ENCODE data around the gene PPP1R3C. TPM values are rescaled to one million over a fixed set of nuclear protein-coding genes. Genes with fewer than 3 reads are reported as not detected.

The PPP1R3C gene
- total and polyA plus RNA-seq, 2 experiments from 2014 or later: 0.91 to 1.8 TPM

GRCh38 chr10:91582153-91582554 is 50.7 kb downstream of the PPP1R3C start:
- Mint-ChIP-seq H3K27me3 (ENCODE audit: insufficient read depth, low read depth, poor library complexity) (no peaks in the 10 kb centered on the region), H3K4me3 (no peak overlapping the region), H3K36me3 (ENCODE audit: low read depth) (no peaks in the 10 kb centered on the region), H3K9me3 (peaks cover 3% of the 10 kb centered on the region; the same call in 1 of the 3 replicates), H3K27ac (no peak overlapping the region), H3K4me1 (no peaks in the 10 kb centered on the region)
- DNase-seq (ENCODE audit: low spot score) (no peak), ATAC-seq (no peak)
- H3K27ac ChIP-seq (ENCODE audit: low read depth): no peak overlapping the region
- TF ChIP-seq CTCF (conservative IDR thresholded peaks at IDR 0.05; ENCODE audit: low read depth in 2 of 2) (no peak), JUNB (IDR thresholded peaks at IDR 0.05; ENCODE audit: unreplicated experiment) (no peak), STAT1 (IDR thresholded peaks at IDR 0.05; ENCODE audit: unreplicated experiment) (no peak), ZNF114 (CRISPR knock-in tag; IDR thresholded peaks at IDR 0.05) (no peak), NANOG (IDR thresholded peaks at IDR 0.05; ENCODE audit: borderline replicate concordance) (no peak), ZNF462 (CRISPR knock-in tag; IDR thresholded peaks at IDR 0.05) (no peak), EZH2 (IDR thresholded peaks at IDR 0.05; ENCODE audit: low read depth, unreplicated experiment) (no peak), POLR2AphosphoS5 (IDR thresholded peaks at IDR 0.05; ENCODE audit: low read depth) (no peak), REST (IDR thresholded peaks at IDR 0.05; ENCODE audit: unreplicated experiment) (no peak), ZNF331 (CRISPR knock-in tag; IDR thresholded peaks at IDR 0.05; ENCODE audit: low read depth) (no peak), EZH2phosphoT487 (IDR thresholded peaks at IDR 0.05; ENCODE audit: unreplicated experiment) (no peak), CREB1 (CRISPR knock-in tag; IDR thresholded peaks at IDR 0.05; ENCODE audit: low read depth) (no peak), ETS1 (IDR thresholded peaks at IDR 0.05) (no peak)
- H3K36me3 ChIP-seq (ENCODE audit: insufficient read depth): no peaks in the 10 kb centered on the region
- H3K9me2 ChIP-seq (ENCODE audit: insufficient read depth): 0 out of 2 replicates have a peak, but pooled peaks cover 5% of the 10 kb centered on the region
- no peaks in the 10 kb centered on the region for H4K20me1 ChIP-seq (replicated peaks; ENCODE audit: insufficient read depth)
- no peaks in the 10 kb centered on the region for H3K4me1 ChIP-seq (ENCODE audit: insufficient read depth)
- no peaks in the 10 kb centered on the region for H3K27me3 ChIP-seq (ENCODE audit: insufficient read depth)
- H3K79me2 ChIP-seq (replicated peaks; ENCODE audit: insufficient read depth): no peaks in the 10 kb centered on the region
- no peak overlapping the region for H2AFZ ChIP-seq
- no peak overlapping the region for H3K4me3 ChIP-seq
- H3F3A ChIP-seq (replicated peaks; ENCODE audit: low read depth): no peaks in the 10 kb centered on the region
- H3K4me2 ChIP-seq: no peak overlapping the region

Measured in GM23338 (cell line).